SK-MEL-5 (cell line): ENCODE data around the gene SLC35F3. TPM values are rescaled to one million over a fixed set of nuclear protein-coding genes. Genes with fewer than 3 reads are reported as not detected.
A peak's percentile ranks its signal among the peaks of the same experiment; 100 is the strongest.
"Not testable (repeated sequence)": the region's sequence is repeated elsewhere in the genome, so short reads cannot be mapped to it uniquely, and the experiment has no call there.

Source experiments
- DNase-seq: peaks from one replicate; pipeline ENCODE4 v3.0.0-alpha.2; 2016; ENCODE audit warnings: low read depth, low spot score
- in situ Hi-C: cut with HindIII; loops from 2 replicates; pipeline ENCODE4 v1.10.0; 2016; ENCODE audit warnings: low sequenced_read_pairs, high pct_unique_total_duplicates, low pct_unique_long_range_greater_than_20kb
- total RNA-seq: library from RNA; depleted of rRNA; stranded (reverse); fragments of >200 nt; shearing (Covaris generic); gene quantifications from 2 replicates; pipeline ENCODE4 v1.2.3, GENCODE V29; 2014

Gene SLC35F3
- total RNA-seq, 1 experiment from 2014 or later: 0.03 TPM

DNA sequence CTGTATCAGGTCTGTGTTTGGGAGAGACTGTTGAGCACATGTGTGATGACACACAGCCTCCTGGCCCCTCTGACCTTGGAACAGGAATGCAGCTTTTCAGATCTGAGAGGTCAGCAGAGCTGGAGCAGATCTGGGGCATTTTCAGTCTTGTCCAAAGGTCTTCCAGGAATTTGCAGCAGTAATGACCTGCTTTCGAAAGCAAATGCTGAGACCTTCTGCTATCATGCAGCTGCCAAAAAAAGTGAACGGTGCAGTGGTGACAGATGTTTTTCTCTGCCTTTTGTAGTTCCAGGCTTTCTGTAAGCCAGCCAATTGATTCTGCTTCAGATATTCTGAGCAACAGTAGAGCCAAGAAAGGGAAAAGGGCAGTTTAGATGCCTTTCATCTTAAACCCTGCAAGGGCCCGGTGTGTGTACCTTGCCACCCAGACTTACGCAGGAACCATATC, 331.0 kb downstream of the SLC35F3 start:
- no peak for DNase-seq
- in situ Hi-C loops: no loop called here

DNA sequence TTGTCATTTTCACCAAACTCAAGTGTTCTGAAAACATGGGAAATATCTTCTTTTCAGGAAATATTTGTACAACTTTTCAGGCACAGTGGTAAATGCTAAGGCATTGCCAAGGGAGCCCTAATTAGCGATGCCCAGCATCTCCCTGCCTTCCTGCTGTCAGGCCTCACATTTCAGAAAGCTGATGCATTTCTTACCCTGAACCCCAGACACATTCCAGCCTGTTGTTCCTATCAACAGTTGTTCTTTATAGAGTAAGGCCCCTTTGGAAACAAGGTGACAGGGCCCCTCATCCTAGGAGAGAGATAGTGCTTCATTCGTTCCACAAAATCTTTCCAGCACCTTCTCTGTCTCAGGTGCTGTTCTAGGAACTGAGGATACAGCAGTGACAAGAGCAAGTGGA, 332.9 kb downstream of the SLC35F3 start:
- in situ Hi-C loops: no loop called here
- DNase-seq: no peak

DNA sequence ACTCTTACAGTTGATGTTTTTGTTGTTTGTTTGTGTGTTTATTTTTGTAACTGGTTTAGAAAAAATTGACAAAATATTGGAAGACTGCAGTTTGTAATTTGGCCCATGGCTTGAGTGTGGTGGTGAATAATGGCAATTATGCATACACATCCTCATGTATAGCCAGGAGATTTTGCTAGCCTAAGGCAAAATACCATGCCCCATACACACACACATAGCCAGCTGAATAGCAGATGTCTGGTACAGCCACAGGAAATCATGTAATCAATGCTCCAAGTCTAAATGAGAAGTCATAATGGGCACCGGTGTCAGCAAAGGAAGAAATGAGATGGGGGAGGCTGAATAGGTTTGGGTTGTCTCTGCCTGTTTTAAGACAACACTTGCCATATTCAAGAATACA, 333.6 kb downstream of the SLC35F3 start:
- in situ Hi-C loops: no loop called here
- DNase-seq: no peak

DNA sequence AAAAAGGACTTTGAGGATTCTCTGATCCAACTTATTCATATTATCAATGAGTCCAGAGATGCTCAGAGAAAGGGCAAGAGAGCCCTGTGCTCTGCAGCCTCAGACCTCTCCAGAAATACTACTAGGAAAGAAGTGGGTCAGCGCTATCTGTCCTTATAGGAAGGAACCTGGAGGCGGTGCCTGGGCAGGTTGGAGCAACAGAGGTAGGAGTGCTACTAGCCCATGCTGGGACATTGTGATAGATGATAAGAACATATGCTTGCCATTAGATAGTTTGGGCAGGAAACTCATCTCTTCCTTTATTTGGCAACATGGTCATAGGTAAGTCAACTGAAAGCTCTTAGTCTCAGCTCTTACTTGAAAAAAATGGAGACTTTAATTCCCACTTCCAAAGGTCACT, 335.0 kb downstream of the SLC35F3 start:
- in situ Hi-C loops: no loop called here

DNA sequence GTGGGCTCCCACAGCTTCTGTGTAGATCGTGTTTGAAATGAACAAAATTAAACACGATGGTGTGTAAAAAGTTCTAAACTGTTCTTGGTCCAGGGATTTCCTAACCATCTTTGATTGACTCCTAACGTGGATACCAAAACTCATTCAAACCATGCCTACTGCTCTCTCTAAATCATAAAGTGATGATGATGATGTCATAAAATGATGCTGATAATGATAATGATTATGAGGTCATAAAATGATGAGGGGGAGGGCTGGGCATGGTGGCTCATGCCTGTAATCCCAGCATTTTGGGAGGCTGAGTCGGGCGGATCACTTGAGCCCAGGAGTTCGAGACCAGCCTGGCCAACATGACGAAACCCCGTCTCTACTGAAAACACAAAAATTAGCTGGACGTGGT, 335.5 kb downstream of the SLC35F3 start:
- no peak for DNase-seq
- in situ Hi-C loops: no loop called here

More for the DNA sequence above, 335.0 kb downstream of the SLC35F3 start:
- no peak for DNase-seq

DNA sequence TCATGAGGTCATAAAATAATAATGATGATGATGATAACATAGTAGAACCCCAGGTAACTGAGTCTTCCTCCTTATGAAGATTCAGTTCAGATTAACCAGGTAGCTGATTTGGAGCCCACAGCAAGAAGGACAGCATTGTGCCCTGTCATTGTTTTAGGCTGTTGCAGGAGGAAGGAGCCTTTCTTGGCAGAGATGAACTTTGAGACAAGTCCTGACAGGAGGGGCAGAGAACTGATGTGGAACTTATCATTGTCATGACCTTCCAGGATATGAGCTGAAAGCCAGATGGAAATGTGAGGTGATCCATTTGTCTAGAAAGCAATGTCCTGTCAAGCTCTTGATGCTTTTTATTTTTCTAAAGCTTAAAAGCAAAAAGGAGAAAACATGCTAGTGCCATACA, 336.2 kb downstream of the SLC35F3 start:
- DNase-seq: no peak
- in situ Hi-C loops: no loop called here

DNA sequence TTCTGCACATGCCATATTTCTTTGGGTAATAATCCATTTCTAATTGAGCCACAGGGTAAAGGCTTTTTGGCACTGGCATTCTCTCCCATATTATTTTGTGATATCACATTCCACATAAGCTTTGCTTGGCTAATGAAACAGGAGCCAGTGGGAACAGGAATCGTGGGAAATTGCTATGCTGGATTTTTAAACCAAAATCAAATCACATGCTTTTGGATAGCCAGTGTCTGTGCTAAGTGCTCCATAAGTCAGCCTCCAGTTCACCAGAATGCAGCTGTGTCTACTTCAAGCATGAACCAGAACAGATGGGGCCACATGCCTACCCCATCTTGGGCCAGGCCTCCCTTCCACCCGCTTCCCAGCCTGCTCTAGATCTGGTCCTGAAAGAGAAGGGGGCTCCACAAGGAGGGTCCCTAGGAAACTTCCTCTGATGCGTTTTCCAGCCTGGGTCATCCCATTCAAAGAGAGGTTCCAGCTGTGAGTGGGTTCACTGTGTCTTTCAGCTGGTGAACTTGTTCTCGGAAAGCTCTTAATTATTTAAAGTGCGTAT, 337.5 kb downstream of the SLC35F3 start:
- in situ Hi-C loops: no loop called here
- no peak for DNase-seq

DNA sequence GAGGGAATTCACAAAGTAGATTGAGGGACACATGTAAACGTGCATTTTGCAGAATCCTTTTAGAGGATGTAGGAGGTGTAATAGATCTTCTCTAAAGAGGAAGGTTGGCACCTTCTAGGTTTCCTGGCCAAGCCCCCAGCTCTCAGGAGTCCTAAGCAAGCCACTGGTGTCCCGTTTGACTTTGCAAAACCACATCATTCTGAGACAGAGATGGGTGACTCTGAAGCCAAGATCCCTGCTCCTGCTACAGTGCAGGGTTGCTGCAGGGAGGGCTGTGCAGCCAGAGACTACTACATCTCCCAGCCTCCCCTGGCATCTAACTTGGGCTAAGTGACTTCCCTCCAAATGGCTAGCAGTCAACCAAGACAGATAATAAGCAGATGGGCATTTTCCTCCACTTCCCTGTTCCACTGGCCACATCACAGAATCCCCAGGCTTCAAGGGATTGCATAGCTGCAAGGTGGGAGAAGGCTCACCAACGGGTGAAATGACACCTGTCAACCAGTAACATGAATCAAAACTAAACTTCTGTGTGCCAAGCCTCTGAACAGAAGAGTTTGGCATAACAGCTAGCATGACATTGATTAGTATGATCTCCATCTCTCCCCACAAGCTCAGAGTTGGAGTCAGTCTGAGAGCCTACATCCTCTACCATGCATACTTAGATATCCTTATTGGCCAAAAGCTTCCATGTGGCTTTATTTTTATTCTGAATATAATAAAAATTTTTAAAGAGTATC, 339.2 kb downstream of the SLC35F3 start:
- in situ Hi-C loops: no loop called here
- DNase-seq: no peak

DNA sequence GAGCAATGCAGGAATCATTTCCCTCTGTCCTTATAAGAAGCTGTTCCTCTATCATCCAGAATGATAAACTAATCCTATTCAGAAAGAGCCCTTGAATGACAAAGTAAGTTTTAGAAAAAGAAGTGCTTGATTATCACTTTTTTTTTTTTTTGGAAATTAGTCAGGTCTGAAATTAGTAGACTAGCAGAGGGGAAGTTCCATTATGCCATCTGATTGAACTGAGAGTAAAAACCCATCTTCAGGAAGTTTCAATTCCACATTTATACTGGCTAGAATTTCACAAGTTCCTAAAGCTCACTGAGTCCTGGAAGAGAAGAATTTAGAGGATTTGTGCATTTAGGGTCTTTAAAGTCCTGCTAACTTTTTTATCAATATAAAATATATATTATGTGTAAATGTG, 340.0 kb downstream of the SLC35F3 start:
- DNase-seq: no peak
- in situ Hi-C loops: no loop called here

DNA sequence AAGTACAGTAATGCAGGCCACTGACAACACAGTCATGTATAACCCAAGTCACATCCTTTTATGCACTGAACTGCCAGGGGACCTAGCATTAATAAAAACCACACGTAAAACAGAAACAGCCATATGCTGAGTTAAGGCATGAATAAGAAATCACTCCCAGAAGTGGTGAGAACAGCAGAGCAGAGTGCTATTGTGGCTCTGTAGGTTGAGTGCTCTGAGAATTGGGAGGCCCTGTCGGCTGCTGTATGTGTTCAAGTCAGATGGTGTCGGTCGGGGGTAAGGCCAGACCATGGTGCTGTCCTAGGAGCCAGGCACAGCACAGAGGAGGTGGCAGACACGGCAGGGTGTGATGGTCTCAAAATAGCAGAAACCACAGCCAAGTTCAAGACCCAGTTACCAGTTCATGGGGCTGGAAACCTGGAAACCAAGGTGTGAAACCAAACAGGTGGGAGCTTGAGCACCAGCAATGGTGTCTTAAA, 342.2 kb downstream of the SLC35F3 start:
- in situ Hi-C loops: no loop called here
- no peak for DNase-seq

DNA sequence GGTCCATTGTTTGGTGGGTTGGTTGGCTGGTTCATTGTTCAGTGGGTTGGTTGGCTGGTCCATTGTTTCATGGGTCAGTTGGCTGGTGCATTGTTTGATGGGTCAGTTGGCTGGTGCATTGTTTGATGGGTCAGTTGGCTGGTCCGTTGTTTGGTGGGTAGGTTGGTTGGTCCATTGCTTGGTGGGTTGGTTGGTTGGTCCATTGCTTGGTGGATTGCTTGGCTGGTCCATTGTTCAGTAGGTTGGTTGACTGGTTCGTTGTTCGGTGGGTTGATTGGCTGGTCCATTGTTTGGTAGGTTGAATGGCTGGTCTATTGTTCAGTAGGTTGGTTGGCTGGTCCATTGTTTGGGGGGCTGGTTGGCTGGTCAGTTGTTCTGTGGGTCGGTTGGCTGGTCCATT, 343.3 kb downstream of the SLC35F3 start:
- DNase-seq, in situ Hi-C loops: not testable (repeated sequence)

DNA sequence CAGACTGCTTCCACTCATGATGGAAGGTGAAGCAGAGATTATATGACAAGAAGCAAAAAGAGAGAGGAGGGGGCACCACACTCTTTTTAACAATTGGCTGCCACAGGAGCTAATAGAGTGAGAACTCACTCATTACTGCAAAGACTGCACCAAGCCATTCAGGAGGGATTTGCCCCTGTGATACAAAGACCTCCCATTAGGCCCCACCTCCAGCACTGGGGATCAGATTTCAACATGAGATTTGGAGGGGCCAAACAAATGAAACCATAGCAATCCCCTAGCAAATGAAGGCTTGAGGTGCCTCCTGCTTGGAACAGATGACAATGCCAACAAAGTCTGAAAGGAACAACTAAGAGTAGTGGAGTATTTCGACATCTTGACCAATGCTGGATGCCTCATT, 346.3 kb downstream of the SLC35F3 start:
- in situ Hi-C loops: no loop called here
- DNase-seq: no peak

DNA sequence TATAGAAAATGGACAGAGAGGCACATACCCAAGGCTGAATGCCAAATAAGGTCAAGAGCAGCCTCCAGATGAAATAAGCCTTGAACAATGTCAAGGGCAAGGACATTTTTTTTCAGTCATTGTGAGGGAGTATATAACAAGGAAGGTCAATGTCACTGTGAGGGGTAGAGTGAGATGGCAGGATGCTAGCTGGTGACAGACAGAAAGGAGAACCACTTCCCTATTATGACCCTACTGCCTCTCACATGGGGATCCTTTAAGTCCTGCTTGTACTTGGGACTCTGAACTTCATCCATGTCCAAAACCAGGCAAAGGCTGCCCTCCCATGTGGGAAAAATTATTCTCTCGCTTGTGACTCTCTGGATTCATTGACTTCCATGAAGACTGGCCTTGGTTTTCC, 349.3 kb downstream of the SLC35F3 start:
- in situ Hi-C loops: no loop called here

DNA sequence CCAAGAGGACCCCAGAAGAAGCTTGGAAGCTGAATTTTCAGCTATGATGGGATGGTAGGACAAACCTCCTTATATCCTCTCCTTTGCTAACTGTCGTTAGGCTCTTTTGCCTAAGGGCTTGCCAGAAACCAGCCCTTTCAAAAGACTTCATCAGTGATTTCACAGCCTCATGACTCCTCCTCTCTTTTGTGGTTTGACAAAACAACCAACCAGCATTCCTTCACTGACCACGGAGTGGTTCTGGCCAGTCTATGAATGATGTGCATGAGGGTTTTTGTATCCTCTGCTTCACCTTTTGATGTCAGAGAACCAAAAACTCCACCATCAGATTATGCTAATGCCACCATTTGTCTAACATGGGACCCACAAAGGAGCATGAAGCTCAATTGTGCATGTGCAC, 351.9 kb downstream of the SLC35F3 start:
- DNase-seq: peak; percentile 25

More for the DNA sequence above, 349.3 kb downstream of the SLC35F3 start:
- DNase-seq: no peak

DNA sequence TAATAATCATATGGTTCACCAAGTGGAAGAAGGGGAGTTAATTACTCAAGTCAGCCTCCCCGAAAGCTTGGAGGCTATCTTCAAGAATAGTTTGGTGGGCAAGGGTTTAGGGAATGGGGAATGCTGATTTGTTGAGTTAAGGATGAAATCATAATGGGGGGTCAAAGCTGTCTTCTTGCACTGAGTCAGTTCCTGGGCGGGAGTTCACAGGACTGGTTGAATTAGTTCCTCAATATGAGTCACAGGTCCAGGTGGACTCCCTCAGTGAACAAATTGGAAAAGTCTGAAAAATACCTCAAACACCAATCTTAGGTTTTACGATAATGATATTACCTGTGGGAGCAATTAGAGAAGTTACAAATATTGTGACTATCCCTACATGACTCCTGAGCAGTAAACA, 353.6 kb downstream of the SLC35F3 start:
- no peak for DNase-seq
- in situ Hi-C loops: no loop called here

More for the DNA sequence above, 351.9 kb downstream of the SLC35F3 start:
- in situ Hi-C loops: no loop called here

DNA sequence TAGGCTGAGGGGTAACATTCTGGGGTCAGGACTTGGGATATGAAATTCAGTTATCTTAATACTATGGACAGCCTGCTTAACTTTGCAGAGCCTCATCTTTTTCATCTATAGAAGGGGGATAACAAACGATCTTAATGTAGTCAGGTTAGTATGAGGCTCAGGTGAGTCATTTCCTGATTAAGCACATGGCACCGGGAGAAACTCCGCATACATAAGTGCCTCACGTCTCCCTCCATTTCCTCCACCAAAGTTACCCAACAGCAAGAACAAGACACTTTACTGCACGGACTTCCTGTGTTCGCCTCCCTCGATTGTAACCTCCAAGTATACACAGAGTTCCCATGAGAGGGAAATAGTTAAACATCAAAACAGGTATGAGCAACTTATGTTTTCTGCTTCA, 356.1 kb downstream of the SLC35F3 start:
- no peak for DNase-seq
- in situ Hi-C loops: no loop called here

DNA sequence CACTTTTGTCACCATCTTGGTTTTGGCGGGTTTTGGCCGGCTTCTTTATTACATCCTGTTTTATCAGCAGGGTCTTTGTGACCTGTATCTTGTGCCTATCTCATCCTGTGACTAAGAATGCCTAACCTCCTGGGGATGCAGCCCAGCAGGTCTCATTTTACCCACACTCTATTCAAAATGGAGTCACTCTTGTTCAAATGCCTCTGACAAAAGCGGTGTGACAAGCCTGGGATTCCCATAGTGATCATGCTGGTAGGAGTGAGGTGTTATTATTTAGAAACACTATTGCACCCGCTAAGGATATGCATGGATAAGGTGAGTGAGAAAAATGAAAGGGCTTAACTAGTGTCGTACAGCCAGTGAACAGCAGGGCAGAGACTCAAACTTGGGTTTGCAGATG, 357.1 kb downstream of the SLC35F3 start:
- no peak for DNase-seq
- in situ Hi-C loops: no loop called here

DNA sequence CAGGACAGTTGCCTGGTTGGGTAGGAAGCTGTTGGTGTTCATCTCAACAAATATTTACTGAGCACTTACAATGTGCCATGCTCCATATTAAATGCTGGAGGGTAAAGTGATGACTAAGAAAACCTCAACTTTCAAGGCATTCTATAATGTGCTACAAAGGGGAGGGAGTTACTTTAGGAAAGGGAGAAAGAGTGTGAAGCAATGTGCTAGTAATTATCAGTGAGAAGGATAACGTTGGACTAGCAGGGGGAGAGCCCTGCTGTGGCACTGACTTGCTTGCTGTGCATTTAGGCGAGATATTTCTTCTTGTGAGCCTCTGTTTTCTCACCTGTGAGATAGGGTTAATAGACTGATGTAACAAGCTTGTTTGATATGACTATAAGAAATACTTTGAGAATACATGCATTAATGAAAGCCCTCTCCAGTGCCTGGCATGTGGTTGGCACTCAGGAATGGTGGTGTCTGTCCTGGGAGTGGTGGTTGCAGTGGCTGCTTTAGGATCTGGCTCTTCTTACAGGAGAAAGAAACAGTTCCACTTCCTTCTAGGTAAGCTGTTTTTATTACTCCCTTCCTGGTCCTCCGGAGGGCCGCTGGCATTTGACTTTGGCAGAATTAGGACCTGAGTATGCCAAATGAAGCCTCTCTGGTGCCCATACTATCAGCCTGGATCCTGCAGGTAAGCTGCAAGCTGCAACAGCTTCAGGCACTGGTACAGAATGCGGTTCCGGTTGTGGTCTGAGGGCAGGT, 357.7 kb downstream of the SLC35F3 start:
- DNase-seq: no peak
- in situ Hi-C loops: no loop called here

DNA sequence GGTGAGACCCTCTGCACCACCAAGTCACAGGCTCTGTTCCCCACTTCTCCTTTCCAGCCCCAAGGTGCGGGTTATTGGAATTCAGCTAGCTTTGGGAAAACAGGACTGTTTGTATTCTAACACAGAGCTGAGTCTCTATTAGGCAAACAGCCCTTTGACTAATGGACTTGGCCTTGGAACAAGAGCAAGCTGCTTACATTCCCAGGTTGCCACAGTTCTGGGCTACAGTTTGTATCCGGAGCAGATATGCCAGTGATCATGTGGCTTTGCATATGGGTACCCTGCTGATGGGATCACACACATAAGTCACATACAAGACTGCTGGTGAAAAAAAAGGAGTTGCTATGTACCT, 358.3 kb downstream of the SLC35F3 start:
- in situ Hi-C loops: no loop called here
- DNase-seq: peak; percentile 60
